ENCODE results near the gene POR.

GRCh38 chr7:75980430-75981202 is 65.7 kb downstream of the POR start:
- no peak for TF ChIP-seq EZH2 (IDR thresholded peaks at IDR 0.05; ENCODE audit: borderline replicate concordance)
- TF ChIP-seq CTCF (IDR thresholded peaks at IDR 0.05; ENCODE audit: poor library complexity), result no peak
- no peak for TF ChIP-seq EZH2phosphoT487 (IDR thresholded peaks at IDR 0.05; ENCODE audit: low read depth, severe bottlenecking, unreplicated experiment)
